ENCODE results near the gene RPS6KC1.
"Not testable (repeated sequence)": the region's sequence is repeated elsewhere in the genome, so short reads cannot be mapped to it uniquely, and the experiment has no call there.

Gene RPS6KC1

DNA sequence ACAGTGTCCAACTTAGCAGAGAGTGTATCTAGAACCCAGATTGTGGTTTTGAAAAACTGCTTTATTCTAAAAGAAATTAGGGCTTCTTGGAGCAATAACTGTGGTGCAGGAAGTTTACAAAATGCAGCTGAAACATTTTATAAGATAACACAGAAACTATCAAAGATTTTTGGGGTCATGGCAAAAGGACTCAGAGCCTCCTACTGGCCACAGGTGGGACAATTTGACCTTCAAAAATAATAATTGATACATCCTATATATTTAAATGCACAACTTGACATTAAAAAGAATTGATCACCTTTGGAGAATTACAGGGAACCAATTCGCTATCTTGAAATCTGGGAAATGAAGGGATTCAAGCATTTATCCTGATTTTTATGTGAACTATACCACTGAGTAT lies 235.2 kb downstream of the RPS6KC1 start:
- no peak for DNase-seq (ENCODE audit: low read depth)

DNA sequence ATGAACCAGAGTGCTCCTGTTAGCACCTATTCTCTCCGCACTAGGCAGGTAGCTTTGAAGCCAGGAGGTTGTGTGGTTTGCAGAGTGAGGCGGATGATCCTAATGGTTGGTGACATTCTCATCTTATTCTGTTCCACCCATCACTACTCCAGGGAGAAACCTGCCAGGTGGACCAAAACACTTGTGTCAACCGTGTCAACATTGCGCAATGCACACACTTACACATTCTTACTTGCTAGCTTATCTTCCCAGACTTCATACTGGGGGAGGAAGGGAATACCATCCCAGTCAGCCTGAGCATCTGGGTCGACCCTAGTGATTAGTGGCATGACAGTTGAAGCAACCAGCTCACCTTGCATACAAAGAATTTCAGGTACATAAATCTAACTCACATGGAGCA lies 236.9 kb downstream of the RPS6KC1 start:
- no peak for DNase-seq (ENCODE audit: low read depth)

DNA sequence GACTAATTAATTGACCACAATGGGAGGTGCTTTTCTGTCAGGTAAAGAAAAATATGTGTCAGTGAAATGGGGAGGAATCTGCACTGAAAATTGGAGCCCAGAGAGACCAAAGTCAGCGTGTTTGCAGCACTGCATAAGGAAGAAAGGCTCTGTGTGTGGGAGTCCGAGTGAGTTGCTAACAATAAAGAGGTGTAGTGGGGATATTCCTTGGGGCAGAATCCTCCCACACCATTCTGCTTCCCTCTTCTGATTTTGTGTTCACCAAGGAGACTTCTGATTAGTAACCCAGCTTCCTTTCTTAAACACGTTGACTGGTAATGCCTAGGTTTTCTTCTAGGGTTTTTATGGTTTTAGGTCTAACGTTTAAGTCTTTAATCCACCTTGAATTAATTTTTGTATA lies 240.5 kb downstream of the RPS6KC1 start:
- DNase-seq (ENCODE audit: low read depth), result no peak

DNA sequence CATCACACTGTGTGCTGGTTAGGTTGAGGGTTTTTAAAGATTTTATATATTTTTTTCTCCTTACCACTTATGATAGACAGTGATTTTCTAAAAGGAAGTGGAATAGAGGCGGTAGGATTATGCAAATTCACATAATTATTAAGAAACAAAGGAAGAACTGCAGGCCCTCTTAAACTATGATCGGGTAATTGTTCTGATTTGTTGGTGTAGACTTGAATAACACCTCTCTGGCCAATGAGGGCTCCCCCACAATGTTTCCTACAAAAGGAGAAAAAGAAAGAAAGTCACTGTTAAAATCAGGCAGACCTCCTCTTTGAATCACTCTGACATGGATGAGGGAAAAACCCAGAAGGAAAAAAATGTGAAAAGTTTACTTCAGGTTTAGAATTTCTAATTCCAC lies 241.6 kb downstream of the RPS6KC1 start:
- no peak for DNase-seq (ENCODE audit: low read depth)

DNA sequence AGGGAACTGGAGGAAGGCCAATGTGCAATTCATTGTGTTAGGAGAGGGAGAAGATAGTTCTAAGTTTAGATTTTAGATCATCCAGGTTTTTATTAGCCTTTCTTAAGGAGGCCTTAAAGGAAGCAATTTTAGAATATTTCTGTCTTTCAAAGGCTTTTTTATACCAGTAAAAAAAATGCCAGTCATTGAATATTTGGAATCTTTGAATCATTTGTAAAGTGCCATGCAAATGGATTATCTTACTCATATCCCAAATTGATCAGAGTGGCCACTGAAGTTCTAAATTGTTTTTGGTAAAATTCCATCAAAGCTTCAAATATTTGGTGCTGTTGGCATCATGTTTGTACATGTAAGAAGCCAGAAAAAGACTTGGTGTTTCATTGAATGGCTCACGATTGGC lies 244.8 kb downstream of the RPS6KC1 start:
- no peak for DNase-seq (ENCODE audit: low read depth)

DNA sequence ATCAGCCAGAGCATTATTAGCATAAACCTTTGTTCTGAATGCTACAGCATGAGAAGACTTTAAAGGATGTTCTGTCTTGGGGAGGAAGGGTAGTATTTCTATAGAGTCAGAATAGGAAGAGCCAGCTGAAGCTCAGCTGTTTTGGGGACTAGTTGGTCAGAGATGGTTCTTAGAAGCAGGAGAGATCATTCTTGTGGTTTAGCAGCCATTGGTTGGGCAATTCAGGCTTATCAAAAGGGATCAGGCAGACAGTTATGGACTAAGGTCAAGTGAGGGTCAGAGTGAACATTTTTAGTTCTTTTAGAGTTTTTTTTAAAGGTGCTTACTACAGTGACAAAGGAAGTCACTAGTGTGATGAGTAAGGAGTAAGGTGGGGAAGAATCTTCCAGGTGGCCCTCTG lies 245.5 kb downstream of the RPS6KC1 start:
- DNase-seq (ENCODE audit: low read depth), result no peak

DNA sequence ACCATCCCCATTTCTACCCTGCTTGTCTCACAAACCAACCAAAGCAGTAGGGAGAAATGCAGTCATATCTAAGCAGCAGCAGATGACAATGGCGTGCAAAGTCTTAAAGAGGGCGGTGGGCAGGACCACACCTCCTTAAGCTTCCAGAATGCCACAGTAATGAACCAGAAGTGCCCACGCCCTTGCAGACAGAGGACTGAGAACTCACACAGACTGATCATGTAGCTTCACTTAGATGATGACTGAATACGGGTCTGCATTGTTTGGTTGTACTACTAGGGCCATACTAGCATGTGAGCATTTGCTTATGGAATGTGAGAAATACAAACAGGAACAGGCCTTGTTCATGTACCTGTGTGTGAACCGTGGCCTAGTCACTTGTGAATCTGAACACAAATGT lies 246.0 kb downstream of the RPS6KC1 start:
- no peak for DNase-seq (ENCODE audit: low read depth)

DNA sequence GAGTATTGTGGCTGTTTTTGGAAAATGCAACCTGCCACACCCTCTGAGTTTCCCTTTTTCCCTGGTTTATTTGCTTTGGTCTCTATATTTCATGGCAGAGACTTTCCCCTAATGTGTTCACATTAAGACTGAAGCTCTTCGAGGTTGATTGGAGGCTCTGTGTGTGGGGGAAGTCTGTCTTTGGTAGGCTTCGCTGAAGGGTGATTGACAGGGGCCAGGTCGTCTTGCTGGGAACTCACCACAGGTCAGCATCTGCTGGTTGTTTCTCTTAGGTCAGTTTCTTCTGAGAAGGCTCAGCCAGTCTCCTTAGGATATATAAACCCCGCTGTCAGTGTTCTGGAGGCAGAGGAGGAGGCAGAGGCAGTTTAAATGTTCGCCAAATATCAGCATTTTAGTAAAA lies 249.4 kb downstream of the RPS6KC1 start:
- no peak for DNase-seq (ENCODE audit: low read depth)

DNA sequence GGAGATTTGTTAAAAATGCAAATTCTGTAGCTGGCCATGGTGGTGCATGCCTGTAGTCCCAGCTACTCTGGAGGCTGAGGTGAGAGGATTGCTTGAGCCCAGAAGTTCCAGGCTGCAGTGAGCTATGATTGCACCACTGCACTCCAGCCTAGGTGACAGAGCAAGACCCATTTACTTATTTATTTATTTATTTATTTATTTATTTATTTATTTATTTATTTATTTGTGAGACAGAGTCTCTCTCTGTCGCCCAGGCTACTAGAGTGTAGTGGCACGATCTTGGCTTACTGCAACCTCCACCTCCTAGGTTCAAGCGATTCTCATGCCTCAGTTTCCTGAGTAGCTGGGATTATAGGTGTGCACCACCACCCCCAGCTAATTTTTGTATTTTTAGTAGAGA lies 250.5 kb downstream of the RPS6KC1 start:
- not testable (repeated sequence) for DNase-seq (ENCODE audit: low read depth)

DNA sequence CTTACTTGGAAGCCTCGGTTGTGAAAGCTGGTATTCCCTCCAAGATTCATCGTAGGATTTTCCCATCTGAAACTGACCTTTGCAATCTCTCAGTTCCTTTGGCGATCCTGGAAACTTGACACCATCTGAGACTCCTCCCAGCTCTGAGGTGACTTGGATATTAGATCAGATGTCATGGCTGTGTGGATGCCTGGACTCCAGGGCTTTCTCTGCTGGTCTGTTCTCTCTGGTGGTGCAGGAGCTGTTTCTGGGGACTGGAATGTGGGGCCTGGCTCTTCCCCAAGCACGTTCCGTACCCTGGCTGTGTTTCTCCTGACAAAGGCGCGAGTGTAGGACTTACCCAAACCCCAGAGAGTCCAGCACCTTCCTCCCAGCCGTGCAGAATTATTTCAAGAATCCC lies 252.2 kb downstream of the RPS6KC1 start:
- DNase-seq (ENCODE audit: low read depth), result no peak

DNA sequence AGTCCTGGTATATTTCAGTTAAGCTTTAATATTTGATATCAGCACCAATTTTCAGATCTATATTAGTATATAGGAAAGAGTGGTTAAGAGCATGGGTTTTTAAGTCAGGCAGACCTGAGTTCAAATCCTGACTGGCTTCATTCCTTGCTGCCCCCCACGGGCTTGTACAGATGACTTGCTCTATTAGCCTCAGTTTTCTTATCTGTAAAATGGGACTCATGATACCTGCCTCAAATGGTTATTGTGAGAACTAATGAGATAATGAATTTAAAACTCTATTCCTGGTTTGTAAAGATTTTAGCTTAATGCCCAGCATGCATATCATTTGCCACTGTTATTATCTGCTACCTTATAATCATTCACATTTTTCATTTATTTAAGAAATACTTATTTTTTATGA lies 264.5 kb downstream of the RPS6KC1 start:
- DNase-seq (ENCODE audit: low read depth), result no peak

DNA sequence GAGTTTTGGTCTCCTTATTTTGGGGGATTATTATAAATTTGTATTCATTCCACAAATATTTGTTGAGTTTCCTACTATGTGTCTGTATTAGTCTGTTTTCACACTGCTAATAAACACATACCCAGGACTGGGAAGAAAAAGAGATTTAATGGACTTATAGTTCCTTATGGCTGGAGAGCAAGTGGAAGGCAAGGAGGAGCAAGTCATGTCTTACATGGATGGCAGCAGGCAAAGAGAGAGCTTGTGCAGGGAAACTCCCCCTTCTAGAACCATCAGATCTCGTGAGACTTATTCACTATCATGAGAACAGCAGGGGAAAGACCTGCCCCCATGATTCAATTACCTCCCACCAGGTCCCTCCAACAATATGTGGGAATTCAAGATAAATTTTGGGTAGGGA lies 267.4 kb downstream of the RPS6KC1 start:
- not testable (repeated sequence) for DNase-seq (ENCODE audit: low read depth)

DNA sequence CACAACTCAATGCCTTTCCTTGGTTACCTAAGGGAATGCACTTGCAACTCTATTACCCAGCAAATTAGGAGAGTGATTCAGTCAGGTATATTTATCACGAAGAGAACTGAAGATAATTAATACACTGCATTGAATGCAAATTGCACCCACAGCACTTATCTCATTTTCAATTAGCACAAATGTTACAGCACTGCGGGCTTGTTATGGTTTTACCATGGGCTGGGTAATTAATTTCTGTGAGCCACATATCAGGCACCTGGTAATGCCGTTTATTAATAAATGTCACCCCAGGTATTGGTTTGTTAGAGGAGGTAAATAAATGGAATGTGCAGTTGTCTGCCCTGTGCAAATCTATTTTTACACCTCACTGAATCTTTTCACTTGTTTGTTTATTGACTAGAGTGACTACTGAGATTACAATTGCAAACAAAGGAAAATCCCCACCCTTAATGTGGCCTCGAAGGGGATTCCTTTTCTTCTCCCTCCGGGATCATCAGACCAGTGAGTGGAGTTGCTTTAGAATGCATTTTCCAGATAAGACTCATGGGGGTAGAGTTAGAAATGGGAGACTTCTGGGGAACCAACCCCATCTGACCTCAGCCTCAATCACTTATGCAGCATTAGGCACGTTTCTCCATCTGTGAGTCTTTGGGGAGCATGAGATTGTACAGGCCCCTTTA lies 269.3 kb downstream of the RPS6KC1 start:
- DNase-seq (ENCODE audit: low read depth), result no peak

Measured in non-pigmented ciliary epithelial cell (primary cell).